Cardiac muscle cell (in vitro differentiated cells and primary cell): ENCODE data around the gene RRP9. TPM values are rescaled to one million over a fixed set of nuclear protein-coding genes. Genes with fewer than 3 reads are reported as not detected.

Source experiments
- DNase-seq, 2 donors: peaks; one replicate each; pipeline versions ENCODE4 v3.0.0 to v3.0.0-alpha.2; 2010 to 2017; ENCODE audit warnings: low read depth in 1 of 2, low spot score in 1 of 2
- H3K27ac ChIP-seq: fragments of 200-600 bp; sonication (generic); 2 replicates; pipeline ENCODE4 v1.5.1; 2016
- H3K27me3 ChIP-seq: fragments of 200-600 bp; sonication (generic); 2 replicates; pipeline ENCODE4 v1.6.0; 2016; ENCODE audit warnings: control low read depth
- H3K36me3 ChIP-seq: fragments of 200-600 bp; sonication (generic); 2 replicates; pipeline ENCODE4 v1.5.1; 2016; ENCODE audit warnings: control low read depth
- H3K4me1 ChIP-seq: fragments of 200-600 bp; sonication (generic); 2 replicates; pipeline ENCODE4 v1.8.1; 2017; ENCODE audit warnings: low read depth, mild to moderate bottlenecking, mixed run types
- H3K4me3 ChIP-seq: fragments of 200-600 bp; sonication (generic); 2 replicates; pipeline ENCODE4 v1.5.1; 2016; ENCODE audit warnings: mild to moderate bottlenecking
- H3K9me3 ChIP-seq: fragments of 200-600 bp; sonication (generic); 2 replicates; pipeline ENCODE4 v1.5.1; 2017; ENCODE audit warnings: low read depth, mild to moderate bottlenecking, control low read depth
- CTCF ChIP-seq: IDR thresholded peaks from 2 replicates; pipeline ENCODE4 v1.5.1; 2012; ENCODE audit warnings: low read depth, mild to moderate bottlenecking, low read length
- polyA plus RNA-seq: library from polyadenylated mRNA; unstranded; fragments of >200 nt; fragmentation: Nextera tagmentation; extraction: Ambion mirVana; gene quantifications from 2 replicates; pipeline ENCODE4 v1.2.1, GENCODE V29; 2016
- total RNA-seq: library from RNA; depleted of rRNA; stranded (reverse); fragments of >200 nt; gene quantifications from 2 replicates; pipeline ENCODE4 v1.2.3, GENCODE V29; 2016

The RRP9 gene
- total and polyA plus RNA-seq, 2 experiments from 2014 or later, result 22.3 to 38.2 TPM

GRCh38 chr3:51980253-51980652 is 38.5 kb upstream of the RRP9 start:
- Histone ChIP-seq H3K9me3 (no peaks in the 10 kb centered on the region), H3K4me3 (no peak overlapping the region), H3K27me3 (no peaks in the 10 kb centered on the region), H3K36me3 (no peaks in the 10 kb centered on the region), H3K27ac (no peak overlapping the region), H3K4me1 (peaks cover 23% of the 10 kb centered on the region)
- no peak for TF ChIP-seq CTCF
- DNase-seq, result no peak

GRCh38 chr3:51978143-51978502 is 36.4 kb upstream of the RRP9 start:
- H3K27ac ChIP-seq, result no peak overlapping the region
- no peaks in the 10 kb centered on the region for H3K9me3 ChIP-seq
- peaks cover 28% of the 10 kb centered on the region for H3K4me1 ChIP-seq
- no peaks in the 10 kb centered on the region for H3K36me3 ChIP-seq
- DNase-seq, result no peak
- no peak for TF ChIP-seq CTCF
- no peaks in the 10 kb centered on the region for H3K27me3 ChIP-seq
- no peak overlapping the region for H3K4me3 ChIP-seq

GRCh38 chr3:51977446-51978142 is 35.9 kb upstream of the RRP9 start:
- no peak overlapping the region for H3K27ac ChIP-seq
- no peak for DNase-seq
- no peaks in the 10 kb centered on the region for H3K27me3 ChIP-seq
- H3K4me1 ChIP-seq, result peaks cover 28% of the 10 kb centered on the region
- TF ChIP-seq CTCF, result no peak
- H3K4me3 ChIP-seq, result no peak overlapping the region
- H3K36me3 ChIP-seq, result no peaks in the 10 kb centered on the region
- no peaks in the 10 kb centered on the region for H3K9me3 ChIP-seq

GRCh38 chr3:51975852-51976549 is 34.3 kb upstream of the RRP9 start:
- Histone ChIP-seq H3K9me3 (no peaks in the 10 kb centered on the region), H3K4me3 (peak overlapping the region; percentile 51), H3K27me3 (no peaks in the 10 kb centered on the region), H3K36me3 (no peaks in the 10 kb centered on the region), H3K4me1 (peaks cover 21% of the 10 kb centered on the region), H3K27ac (no peak overlapping the region)
- peak; percentile 29 for TF ChIP-seq CTCF
- DNase-seq, result peak; percentile 76 to 81

GRCh38 chr3:51974963-51975851 is 33.5 kb upstream of the RRP9 start, which contains the start of gene ABHD14A:
ABHD14A (plus strand) TSS chr3:51975064; CDS start chr3:51975136, 72 bp downstream.
- Histone ChIP-seq H3K36me3 (no peaks in the 10 kb centered on the region), H3K9me3 (no peaks in the 10 kb centered on the region), H3K27ac (no peak within 1 kb of the TSS), H3K27me3 (no peaks in the 10 kb centered on the region), H3K4me1 (peaks cover 21% of the 10 kb centered on the region), H3K4me3 (peak within 1 kb of the TSS; percentile 51)
- TF ChIP-seq CTCF, result no peak
- DNase-seq, result peak; percentile 78 to 80
